Measurements from ENCODE around the gene MXRA8.
A peak's percentile ranks its signal among the peaks of the same experiment; 100 is the strongest.
"Not testable (repeated sequence)": the region's sequence is repeated elsewhere in the genome, so short reads cannot be mapped to it uniquely, and the experiment has no call there.

Gene MXRA8

GRCh38 chr1:1320666-1321448, 37.5 kb downstream of the MXRA8 start:
- DNase-seq (ENCODE audit: low read depth), result no peak

DNA sequence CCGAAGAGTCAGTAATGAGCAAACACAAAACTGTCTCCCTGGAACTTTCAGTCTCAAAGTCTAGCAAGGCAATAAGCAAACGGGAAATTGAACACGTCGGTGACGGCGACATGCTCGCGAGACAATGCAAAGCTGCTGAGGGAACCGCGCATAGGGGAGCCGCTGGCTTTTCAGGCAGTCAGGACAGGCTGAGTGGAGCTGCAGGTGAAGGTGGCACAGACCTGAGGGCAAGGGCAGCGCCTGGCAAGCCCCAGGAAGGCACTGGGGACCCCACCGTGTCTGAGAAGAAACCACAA, 38.8 kb downstream of the MXRA8 start:
- DNase-seq (ENCODE audit: low read depth), result no peak

GRCh38 chr1:1318777-1319645, 39.3 kb downstream of the MXRA8 start:
- no peak for DNase-seq (ENCODE audit: low read depth)

- DNase-seq (ENCODE audit: low read depth), result peak; percentile 88
Observed at GRCh38 chr1:1318131-1318652, 40.2 kb downstream of the MXRA8 start.

DNA sequence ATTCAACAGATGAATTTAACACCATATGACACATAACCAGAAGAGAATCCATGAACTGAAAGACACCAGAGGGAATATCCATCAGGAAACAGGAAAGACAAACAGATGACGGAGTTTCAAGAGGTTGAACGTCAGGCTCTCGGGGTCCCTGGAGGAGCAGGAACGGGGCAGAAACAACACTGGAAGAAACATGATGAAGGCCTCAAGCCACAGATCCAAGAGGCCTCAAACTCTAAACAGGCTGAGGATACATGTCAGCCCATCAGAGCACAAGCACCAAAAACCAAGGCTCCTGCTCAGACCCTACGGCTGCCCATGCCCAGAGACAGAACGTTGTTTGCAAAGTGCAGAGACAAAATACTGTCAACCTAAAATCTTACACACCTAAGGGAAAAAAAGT, 40.9 kb downstream of the MXRA8 start:
- DNase-seq (ENCODE audit: low read depth), result no peak

DNA sequence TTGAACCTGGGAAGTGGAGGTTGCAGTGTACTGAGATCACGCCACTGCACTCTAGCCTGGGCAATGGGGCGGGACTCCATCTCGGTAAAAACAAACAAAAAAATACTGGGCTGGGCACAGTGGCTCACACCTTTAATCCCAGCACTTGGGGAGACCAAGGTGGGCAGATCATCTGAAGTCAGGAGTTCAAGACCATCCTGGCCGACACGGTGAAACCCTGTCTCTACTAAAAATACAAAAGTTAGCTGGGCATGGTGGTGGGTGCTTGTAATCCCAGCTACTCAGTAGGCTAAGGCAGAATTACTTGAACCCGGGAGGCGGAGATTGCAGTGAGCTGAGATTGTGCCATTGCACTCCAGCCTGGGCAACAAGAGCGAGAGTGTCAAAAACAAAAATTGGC, 42.2 kb downstream of the MXRA8 start:
- DNase-seq (ENCODE audit: low read depth), result not testable (repeated sequence)

- no peak for DNase-seq (ENCODE audit: low read depth)
Observed at GRCh38 chr1:1315435-1315954, 42.9 kb downstream of the MXRA8 start.

DNA sequence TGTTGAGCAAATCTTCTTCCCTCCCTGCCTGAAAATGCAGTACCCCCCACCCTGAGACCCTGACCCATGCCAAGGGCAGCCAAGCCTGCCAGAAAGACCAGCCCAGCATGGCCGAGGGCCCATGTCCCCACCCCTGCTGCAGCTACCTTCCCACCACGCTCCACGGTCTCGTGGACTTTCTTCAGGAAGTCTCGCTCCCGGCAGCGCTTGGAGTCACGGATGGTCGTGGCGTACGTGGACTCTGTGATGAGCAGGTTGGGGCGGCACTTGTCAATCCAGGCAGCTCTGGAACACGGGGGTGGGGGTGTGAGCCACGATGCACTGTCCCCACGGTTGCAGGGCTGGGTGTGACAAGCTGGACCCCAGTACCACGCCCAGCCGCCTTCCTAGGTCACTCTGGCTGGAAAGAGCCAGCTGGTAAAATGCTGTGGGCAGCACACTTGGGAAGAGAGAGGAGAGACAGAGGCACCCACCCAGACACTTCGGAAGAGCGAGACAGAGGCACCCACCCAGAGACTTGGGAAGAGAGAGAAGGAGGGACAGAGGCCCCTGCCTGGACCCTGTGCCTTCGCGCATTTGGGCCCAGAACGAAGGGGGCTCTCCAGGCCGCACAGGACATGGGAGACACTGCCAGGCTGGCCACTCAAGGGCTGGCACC, 43.5 kb downstream of the MXRA8 start:
- DNase-seq (ENCODE audit: low read depth), result no peak

DNA sequence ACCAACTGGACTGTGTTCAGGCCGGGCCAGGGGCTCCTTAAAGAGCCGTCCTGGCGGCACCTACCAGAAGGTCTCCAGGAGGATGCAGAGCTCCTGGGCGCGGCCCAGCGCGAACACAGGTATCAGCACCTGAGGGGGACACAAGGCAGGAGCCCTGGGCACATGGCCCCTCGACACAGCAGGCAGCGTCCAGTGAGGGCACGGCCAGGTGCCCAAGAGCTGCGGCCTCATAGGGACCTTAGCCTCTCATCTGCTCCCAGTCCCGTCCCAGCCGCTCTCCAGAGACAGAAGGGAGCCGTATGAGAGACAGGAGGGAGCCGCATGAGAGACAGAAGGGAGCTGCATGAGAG, 44.1 kb downstream of the MXRA8 start:
- DNase-seq (ENCODE audit: low read depth), result no peak

- DNase-seq (ENCODE audit: low read depth), result no peak
Observed at GRCh38 chr1:1313500-1314236, 44.7 kb downstream of the MXRA8 start.

GRCh38 chr1:1312450-1313314, 45.7 kb downstream of the MXRA8 start:
- DNase-seq (ENCODE audit: low read depth), result no peak

- DNase-seq (ENCODE audit: low read depth), result no peak
Observed at GRCh38 chr1:1311107-1312104, 46.9 kb downstream of the MXRA8 start.

GRCh38 chr1:1310476-1311053, 47.8 kb downstream of the MXRA8 start:
- no peak for DNase-seq (ENCODE audit: low read depth)

DNA sequence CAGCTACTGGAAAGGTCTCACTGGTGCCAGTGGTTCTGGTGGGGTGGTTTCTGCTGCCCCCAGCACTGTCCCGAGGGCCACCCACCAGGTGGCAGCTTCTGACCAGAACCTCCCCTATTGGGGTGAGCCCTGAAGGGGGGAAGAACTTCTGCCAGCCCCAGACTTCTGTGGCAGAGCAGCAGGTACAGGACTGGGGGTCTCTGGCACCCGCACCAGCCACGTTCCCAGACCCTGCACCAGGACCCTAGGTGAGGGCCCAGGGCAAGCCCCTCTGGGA, 48.3 kb downstream of the MXRA8 start:
- DNase-seq (ENCODE audit: low read depth), result no peak

- DNase-seq (ENCODE audit: low read depth), result peak; percentile 40
Observed at GRCh38 chr1:1309251-1310108, 48.9 kb downstream of the MXRA8 start.

DNA sequence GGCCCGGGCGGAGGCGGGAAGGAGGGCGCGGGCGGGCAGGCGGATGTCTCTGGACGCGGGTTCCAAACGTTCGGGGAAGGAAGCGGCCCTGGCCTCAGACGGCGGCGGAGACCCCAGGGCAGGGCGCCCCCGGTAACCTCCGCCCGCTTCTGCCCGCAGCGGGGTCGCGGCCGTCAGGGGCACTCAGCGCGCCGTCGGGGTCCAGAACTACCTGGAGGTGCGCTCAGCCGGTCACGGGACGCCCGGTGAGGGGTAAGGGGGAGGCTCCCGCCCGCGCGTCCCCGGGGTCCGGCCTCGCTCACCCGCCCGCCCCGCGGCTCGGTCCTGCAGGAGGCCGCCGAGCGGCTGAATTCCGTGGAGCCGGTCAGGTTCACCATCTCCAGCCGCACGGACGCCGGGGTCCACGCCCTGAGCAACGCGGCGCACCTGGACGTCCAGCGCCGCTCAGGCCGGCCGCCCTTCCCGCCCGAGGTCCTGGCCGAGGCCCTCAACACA, 49.6 kb downstream of the MXRA8 start:
- no peak for DNase-seq (ENCODE audit: low read depth)

DNA sequence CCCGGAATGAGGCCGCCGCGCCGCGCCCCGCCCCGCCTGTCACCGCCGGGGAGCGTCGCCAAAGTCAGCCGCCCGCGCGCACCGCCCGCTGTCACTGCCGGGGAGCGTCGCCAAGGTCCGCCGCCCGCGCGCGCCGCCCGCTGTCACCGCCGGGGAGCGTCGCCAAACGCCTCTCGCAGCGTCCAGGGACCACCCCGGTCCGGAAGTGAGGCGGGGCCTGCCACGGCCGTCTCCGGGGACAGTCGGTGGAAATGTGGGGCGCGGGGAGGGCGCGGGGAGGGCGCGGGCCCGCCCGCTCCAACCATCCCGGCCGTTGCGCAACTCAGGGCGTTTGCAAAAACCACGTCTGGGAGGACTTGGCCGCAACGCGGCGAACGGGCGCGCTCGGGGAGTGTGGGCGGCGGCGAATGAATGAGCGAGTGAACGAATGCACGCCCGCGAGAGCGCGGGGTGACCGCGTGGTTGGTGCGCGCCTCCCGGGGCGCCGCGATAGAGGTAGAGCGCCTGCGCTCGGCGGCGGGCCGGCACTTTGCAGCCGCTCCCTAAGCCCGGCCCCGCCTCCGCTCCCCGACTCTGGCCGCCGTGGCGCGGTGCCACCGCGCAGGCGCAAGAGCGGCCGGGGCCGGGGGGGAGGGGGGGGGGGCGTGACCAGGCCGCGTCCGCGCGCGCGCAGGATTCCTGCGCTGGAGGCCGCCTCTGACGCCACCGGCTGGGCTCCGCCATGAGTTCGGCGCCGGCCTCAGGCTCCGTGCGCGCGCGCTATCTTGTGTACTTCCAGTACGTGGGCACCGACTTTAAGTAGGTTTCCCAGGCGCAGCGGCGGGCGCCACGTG, 50.2 kb downstream of the MXRA8 start, which contains the start of the genes ACAP3 and PUSL1:
ACAP3 (minus strand) TSS at position 8 of the 833 bp plus-strand sequence. CDS start 115 bp downstream, outside the sequence.
PUSL1 (plus strand) TSS at position 675 of the 833 bp plus-strand sequence; CDS start at position 722, 47 bp downstream.
- peak; percentile 91 for DNase-seq (ENCODE audit: low read depth)

Measured in ELR (cell line).